Pancreas (tissue), 10 donors: Measurements from ENCODE around the gene FAIM2. TPM values are rescaled to one million over a fixed set of nuclear protein-coding genes. Genes with fewer than 3 reads are reported as not detected.
A peak's percentile ranks its signal among the peaks of the same experiment; 100 is the strongest.

Experiments used
- ATAC-seq, 4 donors: fragments of 200-7000 bp; cut with Tn5 transposase; one replicate each; pipeline versions ENCODE4 v1.8.0 to v1.9.1; 2020; ENCODE audit warnings: mild to moderate bottlenecking in 4 of 4, moderate library complexity in 4 of 4
- DNase-seq, 6 donors: peaks; one replicate each; pipeline ENCODE4 v3.0.0-alpha.2; 2020
- FAIRE-seq: peaks from 2 replicates; lab custom pipeline; 2012; peaks lifted over from hg19 to GRCh38; lab: Jason Lieb, UNC
- H3K27ac ChIP-seq, 4 donors: fragments of 200-600 bp; sonication (generic); 1 replicate in 3 of 4; 2 replicates in 1 of 4; pipeline versions ENCODE4 v1.5.0 to v1.8.0; 2020
- H3K27me3 ChIP-seq, 4 donors: fragments of 200-600 bp; one replicate each; pipeline ENCODE4 v1.8.0; 2021
- H3K36me3 ChIP-seq, 3 donors: fragments of 200-600 bp; sonication (generic) in 1 of 3; one replicate each; pipeline versions ENCODE4 v1.5.0 to v1.8.0; 2020 to 2021
- H3K4me1 ChIP-seq, 3 donors: fragments of 200-600 bp; one replicate each; pipeline ENCODE4 v1.8.0; 2021
- H3K4me3 ChIP-seq, 4 donors: fragments of 200-600 bp; sonication (generic) in 2 of 4; one replicate each; pipeline versions ENCODE4 v1.5.0 to v1.8.0; 2020 to 2021
- H3K9me3 ChIP-seq, 4 donors: fragments of 200-600 bp; one replicate each; pipeline ENCODE4 v1.8.0; 2021
- CTCF ChIP-seq, 4 donors: fragments of 200-600 bp; sonication (generic) in 3 of 4; IDR thresholded peaks; one replicate each; pipeline versions ENCODE4 v1.5.0 to v1.8.0; 2021; ENCODE audit warnings: antibody characterized with exemption in 4 of 4
- WGBS, 2 donors: extraction: QIAGEN DNeasy Blood & Tissue Kit; methylation state at CpG; one replicate each; pipeline ENCODE4 v1.1.7; 2013; 5-methylcytosine and 5-hydroxymethylcytosine counted together
- intact Hi-C, 3 donors: fragments of 100-400 bp; cut with DNase I; formaldehyde crosslinking; loops; one replicate each; pipeline versions ENCODE4 v1.11.1 to v1.14.2; 2022
- polyA plus RNA-seq, 2 donors: library from polyadenylated mRNA; stranded (reverse); fragments of 200-250 nt; gene quantifications; one replicate each; pipeline ENCODE4 v1.2.3, GENCODE V29; 2013
- total RNA-seq, 6 donors: library from RNA; stranded (reverse); fragmentation: NEBNext Ultra II Directional in 4 of 6; extraction: Animal tissue kit (Norgen Biotek cat#: 25700) in 4 of 6; gene quantifications; one replicate each; pipeline versions ENCODE4 v1.2.1 to v1.2.4, GENCODE V29; 2021 to 2023
- donor health status: healthy with polysubstance abuse.
- donor health status: DM: no; HTN: no; CAD: no; lungs with moderate emphysema.
- donor health status: DM: no; HTN: no; CAD: no.
- donor health status: control.
- donor health status: control.
- donor health status: Bipolar disorder and iron deficiency.
- donor health status: DM: yes; HTN: yes; CAD: no.
- donor health status: DM: no; HTN: no; CAD: no.
- donor health status: DM: no; HTN: no; CAD: no.
- donor health status: DM: yes; HTN: yes; CAD: no.

Gene FAIM2
- total and polyA plus RNA-seq, 8 donors = 0.14 to 2.1 (median 0.56) TPM

GRCh38 chr12:49923035-49923644, 19.4 kb upstream of the FAIM2 start:
- FAIRE-seq = no peak
- intact Hi-C loops = no loop called here
- no peaks in the 10 kb centered on the region for H3K9me3 ChIP-seq
- no peak overlapping the region for H3K27ac ChIP-seq
- no peak overlapping the region for H3K4me3 ChIP-seq
- H3K27me3 ChIP-seq = no peaks in the 10 kb centered on the region
- peak in 3 of 4 donors; percentile 16 to 42 (median 22) for ATAC-seq
- TF ChIP-seq CTCF (IDR thresholded peaks at IDR 0.05) = no peak
- peaks cover 0 to 6% (median 4%) of the 10 kb centered on the region in 3 donors for H3K4me1 ChIP-seq
- 69 to 74% methylated on average over 7 of the region's 7 CpGs for WGBS, 2 donors
- no peaks in the 10 kb centered on the region for H3K36me3 ChIP-seq
- no peak for DNase-seq

GRCh38 chr12:49922349-49923034, 18.8 kb upstream of the FAIM2 start:
- no peaks in the 10 kb centered on the region for H3K36me3 ChIP-seq
- no peak for TF ChIP-seq CTCF (IDR thresholded peaks at IDR 0.05)
- no peak overlapping the region for H3K4me3 ChIP-seq
- DNase-seq (no peak), ATAC-seq (peak; percentile 46 to 76 (median 62)), FAIRE-seq (no peak)
- peaks cover 0 to 6% (median 4%) of the 10 kb centered on the region in 3 donors for H3K4me1 ChIP-seq
- WGBS, 2 donors = 50 to 51% methylated on average over 12 of the region's 12 CpGs
- H3K27me3 ChIP-seq = no peaks in the 10 kb centered on the region
- intact Hi-C loops = no loop called here
- H3K27ac ChIP-seq = no peak overlapping the region
- H3K9me3 ChIP-seq = no peaks in the 10 kb centered on the region

- WGBS, 2 donors = 82 to 83% methylated on average over 6 of the region's 6 CpGs
- H3K27ac ChIP-seq = no peak overlapping the region
- no peak for DNase-seq
Measured at GRCh38 chr12:49921936-49922335, 18.2 kb upstream of the FAIM2 start.

GRCh38 chr12:49921299-49921698, 17.6 kb upstream of the FAIM2 start:
- ATAC-seq (no peak), FAIRE-seq (no peak), DNase-seq (no peak)
- intact Hi-C loops = no loop called here
- 67 to 80% methylated on average over 3 of the region's 3 CpGs for WGBS, 2 donors
- H3K9me3 ChIP-seq = no peaks in the 10 kb centered on the region
- H3K4me3 ChIP-seq = no peak overlapping the region
- H3K27ac ChIP-seq = no peak overlapping the region
- H3K36me3 ChIP-seq = no peaks in the 10 kb centered on the region
- TF ChIP-seq CTCF (IDR thresholded peaks at IDR 0.05) = no peak
- H3K27me3 ChIP-seq = no peaks in the 10 kb centered on the region
- peaks cover 0 to 6% (median 4%) of the 10 kb centered on the region in 3 donors for H3K4me1 ChIP-seq

More at GRCh38 chr12:49921936-49922335, 18.2 kb upstream of the FAIM2 start:
- H3K27me3 ChIP-seq = no peaks in the 10 kb centered on the region
- no peaks in the 10 kb centered on the region for H3K36me3 ChIP-seq
- no peaks in the 10 kb centered on the region for H3K9me3 ChIP-seq
- no peak for FAIRE-seq
- peaks cover 0 to 6% (median 4%) of the 10 kb centered on the region in 3 donors for H3K4me1 ChIP-seq
- intact Hi-C loops = no loop called here
- ATAC-seq = peak in 2 of 4 donors; percentile 34 to 49
- no peak for TF ChIP-seq CTCF (IDR thresholded peaks at IDR 0.05)
- no peak overlapping the region for H3K4me3 ChIP-seq

GRCh38 chr12:49920915-49921286, 17.2 kb upstream of the FAIM2 start:
- peaks cover 0 to 6% (median 4%) of the 10 kb centered on the region in 3 donors for H3K4me1 ChIP-seq
- intact Hi-C loops = no loop called here
- no peak overlapping the region for H3K4me3 ChIP-seq
- H3K27me3 ChIP-seq = no peaks in the 10 kb centered on the region
- no peaks in the 10 kb centered on the region for H3K36me3 ChIP-seq
- FAIRE-seq (no peak), DNase-seq (no peak), ATAC-seq (no peak)
- no peak for TF ChIP-seq CTCF (IDR thresholded peaks at IDR 0.05)
- no peaks in the 10 kb centered on the region for H3K9me3 ChIP-seq
- H3K27ac ChIP-seq = no peak overlapping the region
- WGBS, 2 donors = 70 to 78% methylated on average over 3 of the region's 3 CpGs
